Mucosa of descending colon (tissue), 3 donors: ENCODE results near the gene CD81. TPM values are rescaled to one million over a fixed set of nuclear protein-coding genes. Genes with fewer than 3 reads are reported as not detected.

ENCODE experiments used
- ATAC-seq: fragments of 200-7000 bp; cut with Tn5 transposase; one replicate; pipeline ENCODE4 v1.9.1; 2020; ENCODE audit warnings: mild to moderate bottlenecking, moderate library complexity
- DNase-seq, 3 donors: peaks; one replicate each; pipeline ENCODE4 v3.0.0-alpha.2; 2020
- H3K36me3 ChIP-seq: fragments of 200-600 bp; one replicate; pipeline ENCODE4 v1.8.0; 2021; ENCODE audit warnings: low read depth, mild to moderate bottlenecking
- H3K4me1 ChIP-seq: fragments of 200-600 bp; one replicate; pipeline ENCODE4 v1.8.0; 2021; ENCODE audit warnings: low read depth, mild to moderate bottlenecking
- H3K4me3 ChIP-seq: fragments of 200-600 bp; one replicate; pipeline ENCODE4 v1.8.0; 2021; ENCODE audit warnings: mild to moderate bottlenecking
- H3K9me3 ChIP-seq: fragments of 200-600 bp; one replicate; pipeline ENCODE4 v1.8.0; 2021; ENCODE audit warnings: mild to moderate bottlenecking
- intact Hi-C, 2 donors: fragments of 100-400 bp; cut with DNase I in 1 of 2; cut with micrococcal nuclease in 1 of 2; formaldehyde crosslinking; loops; one replicate each; pipeline versions ENCODE4 v1.11.0 to v1.11.1; 2022; cut with DNase I, micrococcal nuclease
- total RNA-seq, 3 donors: library from RNA; stranded (reverse); fragmentation: NEBNext Ultra II Directional in 2 of 3; extraction: Animal tissue kit (Norgen Biotek cat#: 25700) in 2 of 3; gene quantifications; one replicate each; pipeline versions ENCODE4 v1.2.1 to v1.2.4, GENCODE V29; 2021 to 2023
- TF ChIP-seq, protein P1 (sequence below): fragments of 200-600 bp; IDR thresholded peaks from one replicate; pipeline ENCODE4 v1.8.0; 2022; ENCODE audit warnings: antibody characterized with exemption, mild to moderate bottlenecking
- donor health status: DM: no; HTN: no; CAD: no; lungs with moderate emphysema.
- donor health status: DM: no; HTN: no; CAD: no.
- donor health status: DM: no; HTN: yes; CAD: no.

Gene CD81
- total RNA-seq, 3 donors from 2014 or later: 98.7 to 551 (median 186) TPM

- DNase-seq (no peak), ATAC-seq (no peak)
- Histone ChIP-seq H3K4me1 (no peaks in the 10 kb centered on the region), H3K36me3 (no peaks in the 10 kb centered on the region), H3K4me3 (no peak overlapping the region), H3K9me3 (no peaks in the 10 kb centered on the region)
- TF ChIP-seq, protein P1, sequence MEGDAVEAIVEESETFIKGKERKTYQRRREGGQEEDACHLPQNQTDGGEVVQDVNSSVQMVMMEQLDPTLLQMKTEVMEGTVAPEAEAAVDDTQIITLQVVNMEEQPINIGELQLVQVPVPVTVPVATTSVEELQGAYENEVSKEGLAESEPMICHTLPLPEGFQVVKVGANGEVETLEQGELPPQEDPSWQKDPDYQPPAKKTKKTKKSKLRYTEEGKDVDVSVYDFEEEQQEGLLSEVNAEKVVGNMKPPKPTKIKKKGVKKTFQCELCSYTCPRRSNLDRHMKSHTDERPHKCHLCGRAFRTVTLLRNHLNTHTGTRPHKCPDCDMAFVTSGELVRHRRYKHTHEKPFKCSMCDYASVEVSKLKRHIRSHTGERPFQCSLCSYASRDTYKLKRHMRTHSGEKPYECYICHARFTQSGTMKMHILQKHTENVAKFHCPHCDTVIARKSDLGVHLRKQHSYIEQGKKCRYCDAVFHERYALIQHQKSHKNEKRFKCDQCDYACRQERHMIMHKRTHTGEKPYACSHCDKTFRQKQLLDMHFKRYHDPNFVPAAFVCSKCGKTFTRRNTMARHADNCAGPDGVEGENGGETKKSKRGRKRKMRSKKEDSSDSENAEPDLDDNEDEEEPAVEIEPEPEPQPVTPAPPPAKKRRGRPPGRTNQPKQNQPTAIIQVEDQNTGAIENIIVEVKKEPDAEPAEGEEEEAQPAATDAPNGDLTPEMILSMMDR: no peak
- intact Hi-C loops: no loop called here
Measured at GRCh38 chr11:2359557-2359956, 17.6 kb upstream of the CD81 start.

DNA sequence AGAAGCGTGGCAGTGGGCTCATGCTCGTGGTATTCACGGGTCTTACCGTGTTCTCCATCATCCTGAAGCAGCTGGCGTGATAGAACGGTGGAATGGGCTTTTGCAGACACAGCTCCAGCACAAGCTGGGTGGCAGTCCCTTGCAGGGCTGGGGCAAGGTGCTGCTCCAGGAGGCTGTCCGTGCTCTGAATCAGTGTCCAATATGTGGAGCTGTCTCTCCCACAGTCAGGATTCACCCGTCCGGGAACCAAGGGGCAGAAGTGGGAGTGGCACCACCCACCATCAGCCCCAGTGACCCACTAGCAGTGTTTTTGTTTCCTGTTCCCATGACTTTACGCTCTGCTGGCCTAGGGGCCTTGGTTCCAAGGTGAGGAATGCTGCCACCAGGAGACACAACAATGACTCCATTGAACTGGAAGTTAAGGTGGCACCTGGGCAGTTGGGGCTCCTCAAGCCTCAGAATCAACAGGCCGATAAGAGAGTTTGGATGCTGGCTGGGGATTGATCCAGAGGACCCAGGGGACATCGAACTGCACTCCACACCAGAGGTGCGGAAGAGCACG lies 16.9 kb upstream of the CD81 start:
- TF ChIP-seq, protein P1: no peak
- DNase-seq (no peak), ATAC-seq (no peak)
- H3K4me1 ChIP-seq: no peaks in the 10 kb centered on the region
- no peak overlapping the region for H3K4me3 ChIP-seq
- no peaks in the 10 kb centered on the region for H3K36me3 ChIP-seq
- H3K9me3 ChIP-seq: no peaks in the 10 kb centered on the region
- intact Hi-C loops: no loop called here

DNA sequence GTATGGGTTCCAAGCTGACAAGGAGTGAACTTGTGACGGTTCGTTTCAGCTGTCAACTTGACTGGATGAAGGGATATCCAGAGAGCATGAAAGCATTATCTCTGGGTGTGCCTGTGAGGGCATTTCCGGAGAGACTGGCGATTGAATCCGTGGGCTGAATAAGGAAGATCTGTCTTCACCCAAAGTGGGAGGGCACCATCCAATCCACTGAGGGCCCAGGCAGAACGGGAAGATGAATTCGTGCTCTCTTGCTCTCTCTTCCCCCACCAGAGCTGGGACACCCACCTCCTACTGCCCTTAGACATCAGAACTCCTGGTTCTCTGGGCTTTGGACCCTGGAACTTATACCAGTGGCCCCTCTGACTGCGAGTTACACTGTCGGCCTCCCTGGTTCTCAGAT lies 15.5 kb upstream of the CD81 start:
- H3K4me1 ChIP-seq: no peaks in the 10 kb centered on the region
- ATAC-seq (no peak), DNase-seq (no peak)
- intact Hi-C loops: no loop called here
- no peaks in the 10 kb centered on the region for H3K9me3 ChIP-seq
- H3K4me3 ChIP-seq: no peak overlapping the region
- TF ChIP-seq, protein P1: no peak
- no peaks in the 10 kb centered on the region for H3K36me3 ChIP-seq

- H3K9me3 ChIP-seq: no peaks in the 10 kb centered on the region
- ATAC-seq (no peak), DNase-seq (no peak)
- no peaks in the 10 kb centered on the region for H3K36me3 ChIP-seq
- intact Hi-C loops: loop anchor here in 1 of 2 donors (2.0 kb wide), 1 partner anchor 42 kb away; no protein-coding TSS in a partner anchor
- TF ChIP-seq, protein P1: no peak
- no peaks in the 10 kb centered on the region for H3K4me1 ChIP-seq
- H3K4me3 ChIP-seq: no peak overlapping the region
Measured at GRCh38 chr11:2362414-2362813, 14.7 kb upstream of the CD81 start.

- no peaks in the 10 kb centered on the region for H3K36me3 ChIP-seq
- no peak for DNase-seq
- ATAC-seq: no peak
- H3K4me1 ChIP-seq: no peaks in the 10 kb centered on the region
- intact Hi-C loops: loop anchor here in 1 of 2 donors (2.0 kb wide), 1 partner anchor 42 kb away; no protein-coding TSS in a partner anchor
- no peaks in the 10 kb centered on the region for H3K9me3 ChIP-seq
- no peak overlapping the region for H3K4me3 ChIP-seq
- TF ChIP-seq, protein P1: no peak
Measured at GRCh38 chr11:2363130-2363529, 14.0 kb upstream of the CD81 start.
